Body of pancreas (tissue), 4 donors: Measurements from ENCODE around the gene NUDT14. TPM values are rescaled to one million over a fixed set of nuclear protein-coding genes. Genes with fewer than 3 reads are reported as not detected.
A peak's percentile ranks its signal among the peaks of the same experiment; 100 is the strongest.

Experiments
- ATAC-seq: fragments of 150-250 bp; one replicate; pipeline ENCODE4 v1.9.1; 2016
- DNase-seq, 4 donors: peaks; one replicate each; pipeline ENCODE4 v3.0.0-alpha.2; 2019
- H3K27ac ChIP-seq, 4 donors: fragments of 200-600 bp; sonication (generic); 1 replicate in 3 of 4; 2 replicates in 1 of 4; pipeline versions ENCODE4 v1.5.1 to v1.6.1; 2016 to 2019; ENCODE audit warnings: mild to moderate bottlenecking in 1 of 4, mixed read lengths in 1 of 4, moderate library complexity in 1 of 4
- H3K27me3 ChIP-seq, 2 donors: fragments of 200-600 bp; sonication (generic); one replicate each; pipeline ENCODE4 v1.6.0; 2016; ENCODE audit warnings: mild to moderate bottlenecking in 1 of 2
- H3K36me3 ChIP-seq, 2 donors: fragments of 200-600 bp; sonication (generic); replicated peaks in 1 of 2; 2 replicates each; pipeline ENCODE4 v1.5.1; 2016; ENCODE audit warnings: low read depth in 2 of 2; ENCODE audit not compliant: insufficient read depth in 1 of 2
- H3K4me1 ChIP-seq: fragments of 200-600 bp; sonication (generic); one replicate; pipeline ENCODE4 v1.6.0; 2016
- H3K4me3 ChIP-seq, 2 donors: fragments of 200-600 bp; sonication (generic); 1 replicate in 1 of 2; 2 replicates in 1 of 2; pipeline ENCODE4 v1.5.1; 2016 to 2019
- H3K9me3 ChIP-seq, 3 donors: fragments of 200-600 bp; sonication (generic); 1 replicate in 2 of 3; 2 replicates in 1 of 3; pipeline ENCODE4 v1.5.1; 2016
- POLR2A ChIP-seq, 3 donors: fragments of 450-650 bp; IDR thresholded peaks; one replicate each; pipeline ENCODE4 v1.6.1; 2016; ENCODE audit warnings: antibody characterized with exemption in 3 of 3, mild to moderate bottlenecking in 2 of 3
- WGBS, 2 donors: methylation state at CpG; one replicate each; pipeline ENCODE4 v1.1.5; 2017; 5-methylcytosine and 5-hydroxymethylcytosine counted together
- intact Hi-C: fragments of 100-400 bp; cut with DNase I; formaldehyde crosslinking; loops from one replicate; pipeline ENCODE4 v1.15.1; 2023
- total RNA-seq, 2 donors: library from RNA; depleted of rRNA; stranded (reverse); fragments of >200 nt; gene quantifications; one replicate each; pipeline ENCODE4 v1.1.0, GENCODE V29; 2016
- TF ChIP-seq, protein P1 (sequence below), 7 experiments: fragments of 450-650 bp in 4 of 7; fragments of 200-600 bp in 3 of 7; sonication (generic) in 3 of 7; IDR thresholded peaks; one replicate each; pipeline ENCODE4 v1.5.1; 2016 to 2019; ENCODE audit warnings: antibody characterized with exemption in 7 of 7

Gene NUDT14
- total RNA-seq, 2 donors from 2014 or later: 28.8 to 66.9 TPM

DNA sequence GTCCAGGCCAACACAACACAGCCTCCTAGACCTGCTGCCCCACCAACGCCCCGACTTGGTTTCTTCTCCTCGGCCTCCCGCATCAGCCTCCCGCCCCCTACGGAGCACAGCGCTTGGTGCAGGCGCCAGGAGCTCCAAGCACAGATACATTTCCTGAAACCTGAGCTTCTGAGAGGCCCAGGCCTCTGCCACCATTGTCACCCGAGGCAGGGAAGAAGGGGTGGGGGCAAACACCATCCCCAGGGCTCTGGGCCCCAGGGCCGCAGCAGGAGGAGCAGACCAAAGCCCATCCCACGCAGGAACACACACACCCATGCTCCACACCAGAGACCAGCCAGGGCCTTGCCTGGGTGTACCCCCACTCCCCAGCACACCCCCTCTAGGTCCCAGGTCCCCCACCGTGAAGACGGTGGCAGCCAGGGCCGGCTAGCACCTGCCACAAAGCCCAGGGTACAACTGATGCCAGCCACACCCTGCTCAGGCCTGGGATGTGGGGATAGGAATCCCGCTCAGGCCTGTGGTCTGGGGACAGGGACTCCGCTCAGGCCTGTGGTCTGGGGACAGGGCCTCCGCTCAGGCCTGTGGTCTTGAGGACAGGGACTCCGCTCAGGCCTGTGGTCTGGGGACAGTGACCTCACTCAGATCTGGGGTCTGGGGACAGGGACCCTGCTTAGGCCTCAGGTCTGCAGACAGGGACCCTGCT, 17.9 kb downstream of the NUDT14 start:
- WGBS, 2 donors: 89 to 97% methylated on average over 8 to 18 of the region's 18 CpGs
- no peak overlapping the region for H3K27ac ChIP-seq
- H3K4me1 ChIP-seq: peaks cover 48% of the 10 kb centered on the region
- no peaks in the 10 kb centered on the region for H3K36me3 ChIP-seq
- no peaks in the 10 kb centered on the region for H3K9me3 ChIP-seq
- ATAC-seq (no peak), DNase-seq (no peak)
- no peaks in the 10 kb centered on the region for H3K27me3 ChIP-seq
- intact Hi-C loops: no loop called here
- H3K4me3 ChIP-seq: no peak overlapping the region
- no peak for TF ChIP-seq POLR2A (IDR thresholded peaks at IDR 0.05)
- TF ChIP-seq, protein P1, sequence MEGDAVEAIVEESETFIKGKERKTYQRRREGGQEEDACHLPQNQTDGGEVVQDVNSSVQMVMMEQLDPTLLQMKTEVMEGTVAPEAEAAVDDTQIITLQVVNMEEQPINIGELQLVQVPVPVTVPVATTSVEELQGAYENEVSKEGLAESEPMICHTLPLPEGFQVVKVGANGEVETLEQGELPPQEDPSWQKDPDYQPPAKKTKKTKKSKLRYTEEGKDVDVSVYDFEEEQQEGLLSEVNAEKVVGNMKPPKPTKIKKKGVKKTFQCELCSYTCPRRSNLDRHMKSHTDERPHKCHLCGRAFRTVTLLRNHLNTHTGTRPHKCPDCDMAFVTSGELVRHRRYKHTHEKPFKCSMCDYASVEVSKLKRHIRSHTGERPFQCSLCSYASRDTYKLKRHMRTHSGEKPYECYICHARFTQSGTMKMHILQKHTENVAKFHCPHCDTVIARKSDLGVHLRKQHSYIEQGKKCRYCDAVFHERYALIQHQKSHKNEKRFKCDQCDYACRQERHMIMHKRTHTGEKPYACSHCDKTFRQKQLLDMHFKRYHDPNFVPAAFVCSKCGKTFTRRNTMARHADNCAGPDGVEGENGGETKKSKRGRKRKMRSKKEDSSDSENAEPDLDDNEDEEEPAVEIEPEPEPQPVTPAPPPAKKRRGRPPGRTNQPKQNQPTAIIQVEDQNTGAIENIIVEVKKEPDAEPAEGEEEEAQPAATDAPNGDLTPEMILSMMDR (IDR thresholded peaks at IDR 0.05): no peak

DNA sequence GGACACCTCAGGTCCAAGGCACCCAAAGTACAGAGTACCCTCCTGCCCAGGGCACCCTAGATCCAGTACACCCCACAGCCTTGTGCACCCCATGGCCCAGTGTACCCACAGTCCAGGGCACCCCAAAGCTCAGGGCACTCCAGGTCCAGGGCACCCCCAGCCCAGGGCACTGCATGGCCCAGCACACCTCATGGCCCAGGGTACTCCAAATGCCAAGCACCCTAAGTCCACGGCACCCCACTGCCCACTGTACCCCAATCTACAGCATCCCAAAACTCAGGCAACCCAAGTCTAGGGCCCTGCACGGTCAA, 18.5 kb downstream of the NUDT14 start:
- TF ChIP-seq POLR2A (IDR thresholded peaks at IDR 0.05): no peak
- TF ChIP-seq, protein P1 (IDR thresholded peaks at IDR 0.05): no peak
- Histone ChIP-seq H3K27ac (no peak overlapping the region), H3K36me3 (no peaks in the 10 kb centered on the region), H3K4me3 (no peak overlapping the region), H3K4me1 (peaks cover 45% of the 10 kb centered on the region), H3K27me3 (no peaks in the 10 kb centered on the region), H3K9me3 (no peaks in the 10 kb centered on the region)
- DNase-seq: no peak
- WGBS, 2 donors: 100% methylated on average over 1 of the region's 2 CpGs; no CpG with 5 or more reads in 1 of the 2 donors
- intact Hi-C loops: no loop called here
- ATAC-seq: no peak

DNA sequence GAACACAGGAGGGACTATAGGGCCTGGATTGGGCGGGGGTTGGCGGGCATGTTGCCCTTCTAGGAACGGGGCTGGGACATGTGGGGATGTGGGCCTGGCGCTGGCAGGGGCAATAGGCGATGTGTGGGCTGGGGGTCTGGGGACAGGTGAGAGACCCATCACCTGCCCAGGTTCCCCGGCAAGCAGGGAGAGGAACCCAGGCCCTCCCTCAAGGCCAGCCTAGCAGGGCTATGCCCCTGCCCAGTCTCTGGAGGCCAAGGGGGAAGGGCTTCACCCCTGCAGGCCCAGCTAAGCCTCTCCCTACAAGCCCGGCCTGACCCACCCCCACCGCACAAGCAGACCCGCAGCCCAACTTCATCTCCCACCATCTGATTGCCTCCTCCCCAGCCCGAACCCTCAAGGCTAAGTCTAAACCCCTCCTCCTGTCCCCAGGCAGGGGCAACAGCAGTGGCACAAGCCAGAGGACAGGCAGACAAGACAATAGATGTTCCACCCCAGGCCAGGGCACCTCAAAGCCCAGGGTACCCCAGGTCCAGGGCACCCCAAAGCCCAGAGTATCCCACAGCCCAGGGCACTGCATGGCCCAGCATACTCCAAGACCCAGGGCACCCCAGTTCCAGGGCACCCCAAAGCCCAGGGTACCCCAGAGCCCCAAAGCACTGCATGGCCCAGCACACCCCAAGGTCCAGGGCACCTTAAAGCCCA, 19.0 kb downstream of the NUDT14 start:
- DNase-seq: no peak
- no peak overlapping the region for H3K4me3 ChIP-seq
- no peak for TF ChIP-seq POLR2A (IDR thresholded peaks at IDR 0.05)
- TF ChIP-seq, protein P1 (IDR thresholded peaks at IDR 0.05): no peak
- intact Hi-C loops: no loop called here
- no peaks in the 10 kb centered on the region for H3K36me3 ChIP-seq
- ATAC-seq: no peak
- 61 to 79% methylated on average over 4 to 8 of the region's 10 CpGs for WGBS, 2 donors
- no peaks in the 10 kb centered on the region for H3K9me3 ChIP-seq
- peaks cover 41% of the 10 kb centered on the region for H3K4me1 ChIP-seq
- peak overlapping the region in 1 of 4 donors; percentile 10 for H3K27ac ChIP-seq
- H3K27me3 ChIP-seq: no peaks in the 10 kb centered on the region

DNA sequence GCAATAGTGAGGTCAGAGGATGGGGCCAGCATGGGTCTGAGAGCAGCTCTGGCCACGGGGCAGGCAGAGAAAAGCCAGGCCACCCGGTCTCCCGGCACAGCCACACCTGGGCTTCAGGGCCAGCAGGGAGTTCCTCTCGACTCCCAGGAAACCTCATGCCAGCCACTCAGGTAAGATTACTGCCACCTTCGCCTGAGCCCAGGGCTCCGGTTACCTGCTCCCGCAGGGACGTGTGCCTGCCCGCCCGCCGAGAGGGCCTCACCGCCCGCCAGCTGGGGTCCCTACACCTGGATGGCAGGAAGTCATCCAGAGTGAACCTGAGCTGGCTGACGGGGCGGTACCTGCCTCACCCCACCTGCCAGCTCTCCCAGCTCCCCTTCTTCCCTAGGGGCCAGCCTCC, 19.8 kb downstream of the NUDT14 start:
- TF ChIP-seq, protein P1 (IDR thresholded peaks at IDR 0.05): no peak
- TF ChIP-seq POLR2A (IDR thresholded peaks at IDR 0.05): no peak
- H3K4me3 ChIP-seq: no peak overlapping the region
- H3K4me1 ChIP-seq: peaks cover 33% of the 10 kb centered on the region
- 51 to 74% methylated on average over 8 to 15 of the region's 15 CpGs for WGBS, 2 donors
- DNase-seq: peak in 2 of 4 donors; percentile 61 to 67
- intact Hi-C loops: no loop called here
- H3K27ac ChIP-seq: peak overlapping the region in 2 of 4 donors; percentile 4 to 10
- no peak for ATAC-seq
- H3K9me3 ChIP-seq: no peaks in the 10 kb centered on the region
- H3K27me3 ChIP-seq: no peaks in the 10 kb centered on the region
- H3K36me3 ChIP-seq: no peaks in the 10 kb centered on the region
